ENCODE measurements around the gene SUMO3. TPM values are rescaled to one million over a fixed set of nuclear protein-coding genes. Genes with fewer than 3 reads are reported as not detected.
A peak's percentile ranks its signal among the peaks of the same experiment; 100 is the strongest.

SUMO3 gene
- total RNA-seq, 2 donors from 2014 or later, result 62.1 to 73.4 TPM

DNA sequence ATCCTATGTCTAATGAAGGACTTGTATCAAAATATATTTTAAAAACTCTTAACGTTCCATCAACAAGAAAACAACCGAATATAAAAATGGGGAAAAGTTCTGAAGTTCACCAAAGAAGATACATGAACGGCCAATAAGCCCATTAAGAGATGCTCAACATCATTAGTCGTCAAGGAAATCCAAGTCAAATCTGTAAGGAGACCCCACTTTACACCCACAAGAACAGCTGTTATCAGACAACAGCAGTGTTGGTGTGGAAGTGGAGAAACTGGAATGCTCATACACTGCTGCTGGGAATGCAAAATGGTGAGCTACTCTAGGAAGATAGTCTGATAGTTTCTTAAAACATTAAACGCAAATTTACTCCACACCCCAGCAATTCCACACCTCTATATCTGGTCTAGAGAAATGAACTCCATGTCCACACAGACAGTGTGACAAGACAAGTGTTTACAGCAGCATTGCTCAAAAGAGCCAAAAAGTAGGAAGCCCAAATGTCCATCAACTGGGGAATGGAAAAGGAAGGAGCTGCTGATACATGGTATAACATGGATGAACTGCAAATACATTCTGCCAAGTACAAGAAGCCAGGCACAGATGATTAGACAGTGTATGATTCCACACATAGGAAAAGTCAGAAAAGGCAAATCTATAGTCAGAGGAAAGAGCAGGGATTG lies 34.7 kb downstream of the SUMO3 start:
- Mint-ChIP-seq H3K36me3 (ENCODE audit: low read depth) (peaks cover 13% of the 10 kb centered on the region), H3K4me1 (peaks cover 23% of the 10 kb centered on the region), H3K4me3 (no peak overlapping the region)

GRCh38 chr21:44780767-44781459 lies 36.9 kb downstream of the SUMO3 start:
- Mint-ChIP-seq H3K27me3 (no peaks in the 10 kb centered on the region), H3K4me3 (no peak overlapping the region), H3K36me3 (ENCODE audit: low read depth) (peaks cover 15% of the 10 kb centered on the region), H3K4me1 (peaks cover 23% of the 10 kb centered on the region), H3K27ac (no peak overlapping the region)
- H3K9me3 ChIP-seq (ENCODE audit: control insufficient read depth, low read length, poor library complexity, severe bottlenecking), result no peaks in the 10 kb centered on the region
- ATAC-seq (no peak), DNase-seq (no peak)

More for the DNA sequence above, 34.7 kb downstream of the SUMO3 start:
- no peak for DNase-seq
- H3K27me3 Mint-ChIP-seq, result no peaks in the 10 kb centered on the region
- no peaks in the 10 kb centered on the region for H3K9me3 ChIP-seq (ENCODE audit: control insufficient read depth, low read length, poor library complexity, severe bottlenecking)
- ATAC-seq, result no peak
- H3K27ac Mint-ChIP-seq, result no peak overlapping the region

DNA sequence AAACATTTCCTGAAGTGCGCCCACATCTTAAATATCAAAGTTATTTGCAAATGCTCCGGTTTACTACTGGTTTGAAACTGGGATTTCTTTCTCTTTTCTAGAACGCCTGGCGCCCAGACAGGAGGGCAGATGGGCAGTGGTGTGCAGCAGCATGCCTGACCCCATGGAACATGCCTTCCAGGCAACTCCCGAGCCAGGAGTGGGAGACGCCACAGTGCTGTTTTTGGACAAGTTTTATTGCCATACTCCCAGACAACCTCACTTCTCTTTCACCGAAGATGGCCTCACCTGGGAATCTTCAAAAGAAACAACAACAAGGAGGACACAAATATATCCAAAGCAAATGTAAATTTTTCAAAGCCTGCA lies 37.7 kb downstream of the SUMO3 start:
- no peak for ATAC-seq
- no peaks in the 10 kb centered on the region for H3K9me3 ChIP-seq (ENCODE audit: control insufficient read depth, low read length, poor library complexity, severe bottlenecking)
- Mint-ChIP-seq H3K36me3 (ENCODE audit: low read depth) (peaks cover 14% of the 10 kb centered on the region), H3K4me3 (no peak overlapping the region), H3K27ac (no peak overlapping the region), H3K27me3 (no peaks in the 10 kb centered on the region), H3K4me1 (peaks cover 23% of the 10 kb centered on the region)
- DNase-seq, result no peak

GRCh38 chr21:44779417-44780136 lies 38.3 kb downstream of the SUMO3 start:
- DNase-seq (no peak), ATAC-seq (no peak)
- H3K27ac Mint-ChIP-seq, result no peak overlapping the region
- H3K4me1 Mint-ChIP-seq, result peaks cover 23% of the 10 kb centered on the region
- no peaks in the 10 kb centered on the region for H3K9me3 ChIP-seq (ENCODE audit: control insufficient read depth, low read length, poor library complexity, severe bottlenecking)
- peaks cover 15% of the 10 kb centered on the region for H3K36me3 Mint-ChIP-seq (ENCODE audit: low read depth)
- no peak overlapping the region for H3K4me3 Mint-ChIP-seq
- H3K27me3 Mint-ChIP-seq, result no peaks in the 10 kb centered on the region

DNA sequence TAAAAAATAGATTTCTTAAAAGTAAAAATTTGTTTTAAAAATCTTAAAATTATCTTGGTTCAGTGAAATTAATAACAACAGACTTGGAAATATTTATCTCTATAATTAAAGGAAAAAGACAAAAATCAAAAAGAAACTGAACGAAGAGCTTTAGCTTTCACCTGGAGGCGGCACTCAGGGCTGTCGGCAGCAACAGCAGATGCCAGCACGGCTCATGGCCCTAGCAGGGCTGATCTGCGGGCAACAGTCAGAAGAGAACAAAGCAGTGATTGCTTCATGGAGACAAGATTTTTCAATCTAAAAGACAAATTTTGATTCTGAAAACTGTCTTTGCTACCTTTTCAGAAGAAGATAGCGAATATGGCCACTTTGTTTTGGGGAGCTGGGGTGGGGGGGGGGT lies 38.9 kb downstream of the SUMO3 start:
- Mint-ChIP-seq H3K4me1 (peaks cover 23% of the 10 kb centered on the region), H3K27ac (no peak overlapping the region), H3K4me3 (no peak overlapping the region), H3K36me3 (ENCODE audit: low read depth) (peaks cover 15% of the 10 kb centered on the region), H3K27me3 (no peaks in the 10 kb centered on the region)
- H3K9me3 ChIP-seq (ENCODE audit: control insufficient read depth, low read length, poor library complexity, severe bottlenecking), result no peaks in the 10 kb centered on the region
- DNase-seq (no peak), ATAC-seq (no peak)

DNA sequence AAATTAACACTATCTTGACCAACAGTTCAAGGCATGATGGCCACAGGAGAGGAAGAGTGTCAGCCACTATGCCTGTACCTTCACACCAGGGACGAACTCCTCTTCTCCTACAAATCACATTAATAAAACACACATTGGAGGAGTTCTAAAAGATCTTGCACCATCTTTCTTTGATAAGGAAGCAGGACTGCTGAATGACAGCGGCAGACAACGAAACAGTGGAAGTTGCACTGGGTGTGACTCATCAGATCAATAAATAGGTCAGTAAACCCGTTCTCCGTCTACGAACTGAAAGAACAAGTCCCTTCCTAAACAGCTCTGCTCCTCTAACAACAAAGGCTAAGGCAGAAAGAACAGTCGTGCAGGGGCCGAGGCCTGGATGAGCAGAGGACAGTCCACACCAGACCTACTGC lies 39.4 kb downstream of the SUMO3 start:
- Mint-ChIP-seq H3K4me1 (peaks cover 23% of the 10 kb centered on the region), H3K27ac (peak overlapping the region; percentile 89), H3K27me3 (no peaks in the 10 kb centered on the region), H3K36me3 (ENCODE audit: low read depth) (peaks cover 15% of the 10 kb centered on the region), H3K4me3 (peak overlapping the region; percentile 65)
- H3K9me3 ChIP-seq (ENCODE audit: control insufficient read depth, low read length, poor library complexity, severe bottlenecking), result no peaks in the 10 kb centered on the region
- ATAC-seq (peak; percentile 56), DNase-seq (no peak)

GRCh38 chr21:44778094-44778493 lies 39.8 kb downstream of the SUMO3 start:
- no peak for ATAC-seq
- Mint-ChIP-seq H3K4me1 (peaks cover 20% of the 10 kb centered on the region), H3K27me3 (no peaks in the 10 kb centered on the region), H3K36me3 (ENCODE audit: low read depth) (peaks cover 11% of the 10 kb centered on the region), H3K4me3 (peak overlapping the region; percentile 65), H3K27ac (peak overlapping the region; percentile 89)
- H3K9me3 ChIP-seq (ENCODE audit: control insufficient read depth, low read length, poor library complexity, severe bottlenecking), result no peaks in the 10 kb centered on the region
- no peak for DNase-seq

DNA sequence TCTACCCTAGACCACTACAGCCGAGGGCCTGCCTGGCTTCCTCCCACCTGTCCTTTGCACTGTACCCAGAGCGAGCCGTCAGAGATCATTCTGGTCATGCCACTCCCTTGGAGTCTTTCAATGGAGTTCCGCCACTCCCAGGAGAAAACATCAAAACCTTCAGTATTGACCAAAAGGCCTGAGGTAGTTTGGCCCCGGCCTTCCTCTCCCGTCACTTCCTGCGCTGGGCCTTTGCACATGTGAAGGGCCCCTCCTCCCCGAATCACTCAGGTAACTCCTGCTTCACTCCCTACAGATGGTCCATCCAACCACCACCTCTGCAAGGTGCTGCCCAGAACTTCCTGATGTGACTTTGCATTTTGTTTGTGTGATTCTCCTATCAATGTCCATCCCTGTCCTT lies 42.9 kb downstream of the SUMO3 start:
- ATAC-seq, result no peak
- no peak for DNase-seq
- no peak overlapping the region for H3K27ac Mint-ChIP-seq
- no peak overlapping the region for H3K4me3 Mint-ChIP-seq
- H3K4me1 Mint-ChIP-seq, result peaks cover 20% of the 10 kb centered on the region
- no peaks in the 10 kb centered on the region for H3K9me3 ChIP-seq (ENCODE audit: control insufficient read depth, low read length, poor library complexity, severe bottlenecking)
- H3K36me3 Mint-ChIP-seq (ENCODE audit: low read depth), result peaks cover 15% of the 10 kb centered on the region
- H3K27me3 Mint-ChIP-seq, result no peaks in the 10 kb centered on the region

DNA sequence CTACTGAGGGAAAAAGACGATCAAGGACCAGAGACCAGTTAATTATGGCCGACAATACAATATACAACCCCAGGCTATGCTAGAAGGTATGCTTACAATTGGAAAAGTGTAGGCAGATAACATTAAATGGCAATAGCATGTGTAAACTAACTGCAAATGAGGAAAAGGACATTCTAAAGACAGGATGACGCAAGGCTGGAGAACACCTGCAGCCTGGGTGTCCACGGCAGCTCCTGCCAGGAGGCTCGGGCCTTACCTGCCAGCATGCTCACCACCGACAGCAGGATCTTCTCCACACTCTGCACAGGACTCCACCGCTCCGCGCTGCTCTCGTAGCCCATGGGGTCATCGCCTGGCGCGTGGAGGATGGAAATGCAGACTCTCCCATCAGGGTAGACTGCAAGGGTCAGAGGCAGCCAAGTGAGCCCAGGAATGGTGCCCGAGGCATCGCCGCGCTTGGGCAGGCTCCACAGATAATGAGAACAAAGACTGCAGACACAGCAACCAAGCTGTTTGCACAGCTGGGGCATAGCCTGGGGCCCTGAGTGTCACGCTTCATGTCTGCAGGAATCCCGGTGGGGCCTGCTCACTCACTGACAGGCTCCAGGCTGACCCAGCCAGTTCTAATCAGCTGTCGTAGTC lies 44.5 kb downstream of the SUMO3 start:
- ATAC-seq (no peak), DNase-seq (no peak)
- H3K36me3 Mint-ChIP-seq (ENCODE audit: low read depth), result peaks cover 16% of the 10 kb centered on the region
- no peaks in the 10 kb centered on the region for H3K9me3 ChIP-seq (ENCODE audit: control insufficient read depth, low read length, poor library complexity, severe bottlenecking)
- no peak overlapping the region for H3K27ac Mint-ChIP-seq
- no peaks in the 10 kb centered on the region for H3K27me3 Mint-ChIP-seq
- no peak overlapping the region for H3K4me3 Mint-ChIP-seq
- peaks cover 12% of the 10 kb centered on the region for H3K4me1 Mint-ChIP-seq

DNA sequence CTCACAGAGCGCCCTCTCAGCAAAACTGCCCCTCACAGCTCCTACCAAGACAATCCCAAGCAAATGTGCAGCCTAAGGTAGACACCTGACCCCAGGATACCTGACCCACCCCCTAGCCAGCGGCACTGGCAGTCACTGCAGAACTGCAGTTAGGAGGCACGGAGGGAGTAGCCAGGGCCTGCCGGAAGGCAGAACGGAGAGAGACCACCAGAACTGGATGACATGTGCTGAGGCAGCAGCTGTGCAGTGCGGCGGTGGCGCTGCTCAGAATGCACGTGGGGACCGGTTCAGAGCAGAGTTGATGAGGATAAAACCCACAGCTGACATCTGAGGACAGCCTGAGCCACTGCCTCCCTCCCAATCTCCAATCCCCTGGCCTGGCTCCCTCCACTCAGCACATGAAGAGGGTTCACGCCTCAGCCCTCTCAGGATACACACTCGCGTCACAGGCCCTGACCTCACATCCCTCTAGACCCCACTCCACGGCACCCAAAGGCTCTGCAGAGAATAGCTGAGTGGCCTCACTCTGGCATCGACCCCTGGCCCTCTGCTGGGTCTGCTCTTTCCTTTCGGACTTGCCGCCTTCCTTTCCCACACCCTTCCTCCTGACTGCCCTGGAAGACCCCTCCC lies 45.9 kb downstream of the SUMO3 start:
- Mint-ChIP-seq H3K4me3 (no peak overlapping the region), H3K27ac (peak overlapping the region; percentile 54), H3K27me3 (no peaks in the 10 kb centered on the region), H3K4me1 (peaks cover 5% of the 10 kb centered on the region), H3K36me3 (ENCODE audit: low read depth) (peaks cover 14% of the 10 kb centered on the region)
- no peak for ATAC-seq
- DNase-seq, result no peak
- H3K9me3 ChIP-seq (ENCODE audit: control insufficient read depth, low read length, poor library complexity, severe bottlenecking), result no peaks in the 10 kb centered on the region

GRCh38 chr21:44767834-44768831 lies 49.7 kb downstream of the SUMO3 start:
- H3K27me3 Mint-ChIP-seq, result no peaks in the 10 kb centered on the region
- no peaks in the 10 kb centered on the region for H3K9me3 ChIP-seq (ENCODE audit: control insufficient read depth, low read length, poor library complexity, severe bottlenecking)
- peaks cover 10% of the 10 kb centered on the region for H3K36me3 Mint-ChIP-seq (ENCODE audit: low read depth)
- peak overlapping the region; percentile 27 for H3K27ac Mint-ChIP-seq
- no peak overlapping the region for H3K4me3 Mint-ChIP-seq
- H3K4me1 Mint-ChIP-seq, result peaks cover 13% of the 10 kb centered on the region
- DNase-seq, result no peak
- no peak for ATAC-seq

- DNase-seq, result no peak
- no peaks in the 10 kb centered on the region for H3K27me3 Mint-ChIP-seq
- peaks cover 8% of the 10 kb centered on the region for H3K4me1 Mint-ChIP-seq
- H3K27ac Mint-ChIP-seq, result peak overlapping the region; percentile 43
- ATAC-seq, result no peak
- no peak overlapping the region for H3K4me3 Mint-ChIP-seq
- no peaks in the 10 kb centered on the region for H3K9me3 ChIP-seq (ENCODE audit: control insufficient read depth, low read length, poor library complexity, severe bottlenecking)
- peaks cover 2% of the 10 kb centered on the region for H3K36me3 Mint-ChIP-seq (ENCODE audit: low read depth)
Observed at GRCh38 chr21:44766818-44767354, 51.0 kb downstream of the SUMO3 start.

Measured in T-helper 17 cell (primary cell).